Right atrium auricular region (tissue), 2 donors: ENCODE data around the gene CMSS1. TPM values are rescaled to one million over a fixed set of nuclear protein-coding genes. Genes with fewer than 3 reads are reported as not detected.

ENCODE experiments used
- DNase-seq: peaks from one replicate; pipeline ENCODE4 v3.0.0-alpha.2; 2019; ENCODE audit warnings: low spot score
- H3K27ac ChIP-seq, 2 donors: fragments of 200-600 bp; sonication (generic); 1 replicate in 1 of 2; 2 replicates in 1 of 2; pipeline ENCODE4 v1.5.1; 2016 to 2019
- H3K27me3 ChIP-seq, 2 donors: fragments of 200-600 bp; sonication (generic); one replicate each; pipeline versions ENCODE4 v1.5.1 to v1.6.0; 2017 to 2019
- H3K36me3 ChIP-seq: fragments of 200-600 bp; sonication (generic); one replicate; pipeline ENCODE4 v1.5.1; 2016
- H3K4me1 ChIP-seq, 2 donors: fragments of 200-600 bp; sonication (generic); one replicate each; pipeline versions ENCODE4 v1.5.1 to v1.6.0; 2017 to 2019
- H3K4me3 ChIP-seq, 2 donors: fragments of 200-600 bp; sonication (generic); 1 replicate in 1 of 2; 2 replicates in 1 of 2; pipeline ENCODE4 v1.5.1; 2017 to 2019; ENCODE audit warnings: mild to moderate bottlenecking in 1 of 2, moderate library complexity in 1 of 2
- H3K9me3 ChIP-seq, 2 donors: fragments of 200-600 bp; sonication (generic); one replicate each; pipeline ENCODE4 v1.5.1; 2019
- total RNA-seq, 2 donors: library from RNA; depleted of rRNA; stranded (reverse); fragments of >200 nt; gene quantifications; one replicate each; pipeline ENCODE4 v1.1.0, GENCODE V29; 2016
- TF ChIP-seq, protein P1 (sequence below), 2 donors: fragments of 200-600 bp; sonication (generic); IDR thresholded peaks; one replicate each; pipeline ENCODE4 v1.5.1; 2019; ENCODE audit warnings: antibody characterized with exemption in 2 of 2

CMSS1 gene
- total RNA-seq, 2 donors from 2014 or later: 5.7 to 17.7 TPM

GRCh38 chr3:100099621-100100020 lies 282.0 kb downstream of the CMSS1 start:
- H3K27me3 ChIP-seq: no peaks in the 10 kb centered on the region
- H3K36me3 ChIP-seq: no peaks in the 10 kb centered on the region
- no peaks in the 10 kb centered on the region for H3K9me3 ChIP-seq
- TF ChIP-seq, protein P1, sequence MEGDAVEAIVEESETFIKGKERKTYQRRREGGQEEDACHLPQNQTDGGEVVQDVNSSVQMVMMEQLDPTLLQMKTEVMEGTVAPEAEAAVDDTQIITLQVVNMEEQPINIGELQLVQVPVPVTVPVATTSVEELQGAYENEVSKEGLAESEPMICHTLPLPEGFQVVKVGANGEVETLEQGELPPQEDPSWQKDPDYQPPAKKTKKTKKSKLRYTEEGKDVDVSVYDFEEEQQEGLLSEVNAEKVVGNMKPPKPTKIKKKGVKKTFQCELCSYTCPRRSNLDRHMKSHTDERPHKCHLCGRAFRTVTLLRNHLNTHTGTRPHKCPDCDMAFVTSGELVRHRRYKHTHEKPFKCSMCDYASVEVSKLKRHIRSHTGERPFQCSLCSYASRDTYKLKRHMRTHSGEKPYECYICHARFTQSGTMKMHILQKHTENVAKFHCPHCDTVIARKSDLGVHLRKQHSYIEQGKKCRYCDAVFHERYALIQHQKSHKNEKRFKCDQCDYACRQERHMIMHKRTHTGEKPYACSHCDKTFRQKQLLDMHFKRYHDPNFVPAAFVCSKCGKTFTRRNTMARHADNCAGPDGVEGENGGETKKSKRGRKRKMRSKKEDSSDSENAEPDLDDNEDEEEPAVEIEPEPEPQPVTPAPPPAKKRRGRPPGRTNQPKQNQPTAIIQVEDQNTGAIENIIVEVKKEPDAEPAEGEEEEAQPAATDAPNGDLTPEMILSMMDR (IDR thresholded peaks at IDR 0.05): no peak
- no peak overlapping the region for H3K4me3 ChIP-seq
- H3K4me1 ChIP-seq: peaks cover 0 to 44% of the 10 kb centered on the region in 2 donors
- H3K27ac ChIP-seq: peak overlapping the region; percentile 69 to 82
- DNase-seq: no peak

- DNase-seq: no peak
- H3K36me3 ChIP-seq: no peaks in the 10 kb centered on the region
- H3K4me1 ChIP-seq: peaks cover 0 to 52% of the 10 kb centered on the region in 2 donors
- H3K9me3 ChIP-seq: no peaks in the 10 kb centered on the region
- H3K4me3 ChIP-seq: no peak overlapping the region
- TF ChIP-seq, protein P1 (IDR thresholded peaks at IDR 0.05): no peak
- peak overlapping the region in 1 of 2 donors; percentile 82 for H3K27ac ChIP-seq
- H3K27me3 ChIP-seq: no peaks in the 10 kb centered on the region
These were observed 282.8 kb downstream of the CMSS1 start for GRCh38 chr3:100100425-100100824.

- Histone ChIP-seq H3K9me3 (no peaks in the 10 kb centered on the region), H3K27me3 (no peaks in the 10 kb centered on the region), H3K4me3 (no peak overlapping the region), H3K36me3 (no peaks in the 10 kb centered on the region), H3K27ac (peak overlapping the region; percentile 49 to 79), H3K4me1 (peaks cover 0 to 66% of the 10 kb centered on the region in 2 donors)
- TF ChIP-seq, protein P1 (IDR thresholded peaks at IDR 0.05): no peak
- DNase-seq: no peak
These were observed 285.1 kb downstream of the CMSS1 start for GRCh38 chr3:100102757-100103156.

- Histone ChIP-seq H3K27me3 (no peaks in the 10 kb centered on the region), H3K36me3 (no peaks in the 10 kb centered on the region), H3K27ac (peak overlapping the region; percentile 29 to 79), H3K9me3 (no peaks in the 10 kb centered on the region), H3K4me3 (no peak overlapping the region), H3K4me1 (peaks cover 0 to 66% of the 10 kb centered on the region in 2 donors)
- no peak for DNase-seq
- TF ChIP-seq, protein P1 (IDR thresholded peaks at IDR 0.05): no peak
These were observed 286.1 kb downstream of the CMSS1 start for GRCh38 chr3:100103558-100104441.

DNA sequence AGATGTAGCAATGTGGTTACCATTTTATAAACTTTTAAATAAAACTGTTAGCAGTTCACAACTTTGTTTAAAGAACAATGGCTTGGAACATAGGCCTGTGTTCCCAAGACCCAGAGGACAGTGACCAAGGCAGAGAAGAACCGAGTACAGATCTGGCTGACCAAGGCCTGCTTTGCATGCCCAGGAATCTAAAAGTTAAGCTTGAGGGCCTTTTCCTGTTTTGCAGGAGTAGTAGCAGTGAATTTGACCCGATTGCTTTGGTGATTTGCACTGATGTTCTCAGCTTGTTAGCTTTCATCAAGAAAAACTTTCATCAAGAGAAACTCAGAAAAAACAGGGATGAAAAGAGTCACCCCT lies 286.8 kb downstream of the CMSS1 start:
- no peak for DNase-seq
- no peaks in the 10 kb centered on the region for H3K27me3 ChIP-seq
- H3K4me3 ChIP-seq: no peak overlapping the region
- no peaks in the 10 kb centered on the region for H3K9me3 ChIP-seq
- peaks cover 0 to 69% of the 10 kb centered on the region in 2 donors for H3K4me1 ChIP-seq
- H3K27ac ChIP-seq: peak overlapping the region; percentile 29 to 79
- TF ChIP-seq, protein P1 (IDR thresholded peaks at IDR 0.05): no peak
- no peaks in the 10 kb centered on the region for H3K36me3 ChIP-seq
